GM12878 (cell line): ENCODE measurements around the gene SPATA3. TPM values are rescaled to one million over a fixed set of nuclear protein-coding genes. Genes with fewer than 3 reads are reported as not detected.
A peak's percentile ranks its signal among the peaks of the same experiment; 100 is the strongest.

ENCODE experiments used
- ATAC-seq: fragments of 200-7000 bp; cut with Tn5 transposase; 3 replicates; pipeline ENCODE4 v1.9.1; 2020; ENCODE audit warnings: mild to moderate bottlenecking, moderate library complexity
- BruUV-seq: library from RNA; stranded (reverse); fragments of 400-500 nt; replicated peaks from 2 replicates; lab custom pipeline; 2021; lab: Mats Ljungman, UMichigan
- CTCF ChIA-PET: fragments of 300-600 bp; sonication (Branson Sonifier 250); formaldehyde crosslinking; extraction: SDS; loops from one replicate; lab custom pipeline; 2021; ENCODE audit warnings: inconsistent platforms; lab: Yijun Ruan, JAX
- POLR2A ChIA-PET: fragments of 350-600 bp; formaldehyde crosslinking; extraction: SDS; loops from one replicate; lab custom pipeline; 2021; ENCODE audit warnings: inconsistent platforms; lab: Charles Lee
- RAD21 ChIA-PET: fragments of 300-600 bp; sonication (Branson Sonifier 250); formaldehyde crosslinking; loops from one replicate; lab custom pipeline; 2023; ENCODE audit warnings: antibody characterized with exemption; ENCODE audit not compliant: unreplicated experiment; lab: Charles Lee
- SMC1A ChIA-PET: fragments of 300-600 bp; sonication (Branson Sonifier 250); formaldehyde crosslinking; loops from one replicate; lab custom pipeline; 2023; ENCODE audit not compliant: unreplicated experiment, uncharacterized antibody; lab: Charles Lee
- DNase-seq: peaks from one replicate; pipeline ENCODE4 v3.0.0-alpha.2; 2011; ENCODE audit warnings: low read depth, low spot score
- FAIRE-seq: peaks from 3 replicates; lab custom pipeline; 2011; peaks lifted over from hg19 to GRCh38; lab: Jason Lieb, UNC
- H2AFZ ChIP-seq: 2 replicates; pipeline ENCODE4 v1.6.0; 2011; ENCODE audit warnings: low read depth, low read length, control low read depth; ENCODE audit not compliant: control insufficient read depth
- H3K27ac ChIP-seq: 2 replicates; pipeline ENCODE4 v1.5.1; 2011; ENCODE audit warnings: control low read depth; ENCODE audit not compliant: control insufficient read depth, insufficient read depth
- H3K27me3 ChIP-seq, 2 experiments: replicated peaks in 1 of 2; 2 replicates each; pipeline versions ENCODE4 v1.6.0 to v1.6.1; 2011; ENCODE audit warnings: low read length in 1 of 2; ENCODE audit not compliant: control insufficient read depth in 2 of 2, insufficient read depth in 2 of 2
- H3K36me3 ChIP-seq, 2 experiments: 2 replicates each; pipeline ENCODE4 v1.5.1; 2011; ENCODE audit warnings: low read length in 1 of 2; ENCODE audit not compliant: control insufficient read depth in 2 of 2, insufficient read depth in 2 of 2
- H3K4me1 ChIP-seq: 2 replicates; pipeline ENCODE4 v1.6.1; 2011; ENCODE audit warnings: mild to moderate bottlenecking, low read length, moderate library complexity, mixed read lengths; ENCODE audit not compliant: control insufficient read depth, insufficient read depth
- H3K4me2 ChIP-seq: 2 replicates; pipeline ENCODE4 v1.6.0; 2011; ENCODE audit warnings: control low read depth; ENCODE audit not compliant: control insufficient read depth, insufficient read depth
- H3K4me3 ChIP-seq: fragments of 200-600 bp; sonication (generic); 2 replicates; pipeline ENCODE4 v1.5.1; 2016
- H3K79me2 ChIP-seq: 2 replicates; pipeline ENCODE4 v1.6.0; 2011; ENCODE audit warnings: low read length; ENCODE audit not compliant: control insufficient read depth, insufficient read depth
- H3K9ac ChIP-seq: 2 replicates; pipeline ENCODE4 v1.8.0; 2011; ENCODE audit warnings: low read length, control low read depth, mixed read lengths; ENCODE audit not compliant: control insufficient read depth, insufficient read depth
- H3K9me3 ChIP-seq: replicated peaks from 3 replicates; pipeline ENCODE4 v1.5.1; 2011; ENCODE audit warnings: mild to moderate bottlenecking, low read length; ENCODE audit not compliant: control insufficient read depth, insufficient read depth
- H4K20me1 ChIP-seq: 2 replicates; pipeline ENCODE4 v1.6.0; 2011; ENCODE audit not compliant: control insufficient read depth, insufficient read depth
- ATF7 ChIP-seq: fragments of 450-650 bp; IDR thresholded peaks from 2 replicates; pipeline ENCODE4 v1.6.1; 2016; ENCODE audit warnings: low read depth, mild to moderate bottlenecking
- E2F4 ChIP-seq: IDR thresholded peaks from 2 replicates; pipeline ENCODE4 v1.6.1; 2012; ENCODE audit warnings: low read depth, low read length, improper control_type of control experiment
- E4F1 ChIP-seq: fragments of 450-650 bp; IDR thresholded peaks from 2 replicates; pipeline ENCODE4 v1.6.1; 2018; ENCODE audit warnings: borderline replicate concordance, mild to moderate bottlenecking; ENCODE audit not compliant: partially characterized antibody
- FOS ChIP-seq: IDR thresholded peaks from 3 replicates; pipeline ENCODE4 v1.6.1; 2011; ENCODE audit warnings: borderline replicate concordance; ENCODE audit not compliant: insufficient read length; ENCODE audit errors: extremely low read depth
- NFIC ChIP-seq: IDR thresholded peaks from 2 replicates; pipeline ENCODE4 v1.6.1; 2012; ENCODE audit warnings: low read depth, mild to moderate bottlenecking, inconsistent platforms, low read length, moderate library complexity
- POLR2A ChIP-seq: IDR thresholded peaks from 2 replicates; pipeline ENCODE4 v1.6.1; 2011; ENCODE audit warnings: low read depth, mild to moderate bottlenecking, low read length
- POLR2AphosphoS5 ChIP-seq: IDR thresholded peaks from 2 replicates; pipeline ENCODE4 v1.6.1; 2011; ENCODE audit warnings: mild to moderate bottlenecking, low read length, inconsistent platforms
- SUZ12 ChIP-seq: fragments of 200-600 bp; sonication (generic); IDR thresholded peaks from one replicate; pipeline ENCODE4 v1.6.1; 2018; ENCODE audit warnings: antibody characterized with exemption, mild to moderate bottlenecking; ENCODE audit not compliant: unreplicated experiment
- ZNF24 ChIP-seq: fragments of 450-650 bp; IDR thresholded peaks from 2 replicates; pipeline ENCODE4 v1.6.1; 2017; ENCODE audit warnings: antibody characterized with exemption, mild to moderate bottlenecking
- ZZZ3 ChIP-seq: IDR thresholded peaks from 2 replicates; pipeline ENCODE4 v1.6.1; 2011; ENCODE audit warnings: low read depth; ENCODE audit not compliant: control insufficient read depth, insufficient read length
- WGBS: methylation state at CpG from one replicate; pipeline ENCODE4 v1.1.6; 2016; ENCODE audit warnings: low lambda C conversion rate; ENCODE audit not compliant: insufficient replicate concordance, insufficient coverage; ENCODE audit errors: missing lambda C conversion rate; 5-methylcytosine and 5-hydroxymethylcytosine counted together
- in situ Hi-C: fragments of 300-500 bp; cut with MboI; formaldehyde crosslinking; loops from 9 replicates; pipeline ENCODE4 v1.14.3; 2018; ENCODE audit warnings: mixed read lengths
- intact Hi-C: fragments of 100-400 bp; cut with micrococcal nuclease; formaldehyde crosslinking; loops from one replicate; pipeline ENCODE4 v1.14.2; 2022; ENCODE audit not compliant: unreplicated experiment
- polyA plus RNA-seq, 11 experiments: library from polyadenylated mRNA; depleted of rRNA in 4 of 11; unstranded in 6 of 11; stranded (reverse) in 5 of 11; fragments of >200 nt; fragmentation: Nextera tagmentation in 4 of 11; fragmentation: Illumina TruSeq in 1 of 11; extraction: Ambion mirVana in 4 of 11; extraction: Trizol in 1 of 11; gene quantifications; 1 replicate in 1 of 11; 2 replicates in 10 of 11; pipeline versions ENCODE4 v1.2.1 to v1.2.3, GENCODE V29; 2011 to 2016; ENCODE audit warnings: inconsistent platforms in 2 of 11, missing spikeins in 2 of 11, low read depth in 1 of 11
- total RNA-seq, 4 experiments: library from RNA; depleted of rRNA in 3 of 4; stranded (reverse); fragments of >200 nt in 3 of 4; fragmentation: Illumina TruSeq in 1 of 4; extraction: Trizol in 1 of 4; gene quantifications; 2 replicates each; pipeline versions ENCODE4 v1.2.1 to v1.2.3, GENCODE V29; 2013 to 2021

The SPATA3 gene
- total and polyA plus RNA-seq, 10 of the 15 experiments (the other 5 are each of a cell fraction or from before 2014, with no cell fraction given): not detected

GRCh38 chr2:230952226-230952956 is 43.5 kb upstream of the SPATA3 start:
- ATAC-seq: no peak
- Histone ChIP-seq H4K20me1 (no peaks in the 10 kb centered on the region), H2AFZ (no peak overlapping the region), H3K4me1 (peaks cover 85% of the 10 kb centered on the region), H3K9ac (no peak overlapping the region), H3K36me3 (peaks cover 0 to 7% of the 10 kb centered on the region in 2 experiments; a peak in 3 of 4 replicates), H3K27ac (peak overlapping the region; percentile 99), H3K4me2 (no peak overlapping the region; the same call in 1 of the 2 replicates), H3K4me3 (no peak overlapping the region), H3K9me3 (no peaks in the 10 kb centered on the region; the same call in 2 of the 3 replicates), H3K27me3 (no peaks in the 10 kb centered on the region), H3K79me2 (peaks cover 68% of the 10 kb centered on the region)
- ChIA-PET RAD21 (interaction anchor here (1.2 to 22.2 kb wide), 5 partner anchors 23 to 50 kb away, joined by 3 to 400 read pairs (median 24); no protein-coding TSS in a partner anchor), SMC1A (interaction anchor here (0.5 to 21.6 kb wide), 5 partner anchors 8 to 177 kb away, joined by 3 to 411 read pairs (median 248); partner anchors contain the start of gene GPR55), CTCF (interaction anchor here (0.9 to 28.4 kb wide), 5 partner anchors 23 to 128 kb away, joined by 3 to 372 read pairs (median 14); partner anchors contain the start of gene GPR55), POLR2A (interaction anchor here (0.6 to 17.2 kb wide), 5 partner anchors 11 to 318 kb away, joined by 3 to 192 read pairs (median 91); partner anchors contain the start of gene GPR55)
- 84% methylated on average over 10 of the region's 10 CpGs for WGBS
- DNase-seq: no peak
- FAIRE-seq: no peak
- intact Hi-C loops: loop anchor here (10.0 kb wide), 1 partner anchor 368 kb away; no protein-coding TSS in a partner anchor
- TF ChIP-seq POLR2AphosphoS5 (peak; percentile 3; the same call in 1 of the 2 replicates), NFIC (no peak), POLR2A (0 out of 2 replicates have a peak, but pooled peaks have one; percentile 4)
- in situ Hi-C loops: loop anchor here (10.0 kb wide), 1 partner anchor 288 kb away; no protein-coding TSS in a partner anchor
- no TSS peak for BruUV-seq

- no peaks in the 10 kb centered on the region for H3K27me3 ChIP-seq
- no peaks in the 10 kb centered on the region for H4K20me1 ChIP-seq
- ChIA-PET RAD21 (interaction anchor here (1.0 to 22.2 kb wide), 7 partner anchors 17 to 34 kb away, joined by 3 to 400 read pairs (median 4); no protein-coding TSS in a partner anchor), SMC1A (interaction anchor here (1.1 to 21.6 kb wide), 4 partner anchors 16 to 81 kb away, joined by 3 to 411 read pairs (median 257); partner anchors contain the start of gene GPR55), CTCF (interaction anchor here (0.8 to 28.4 kb wide), 4 partner anchors 21 to 33 kb away, joined by 3 to 372 read pairs (median 6); partner anchors contain the start of gene GPR55), POLR2A (interaction anchor here (1.2 to 17.2 kb wide), 6 partner anchors 10 to 80 kb away, joined by 3 to 192 read pairs (median 48); partner anchors contain the start of gene GPR55)
- H2AFZ ChIP-seq: no peak overlapping the region
- peak overlapping the region; percentile 63 for H3K9ac ChIP-seq
- ATAC-seq (peak; percentile 35), DNase-seq (no peak), FAIRE-seq (peak; percentile 54)
- H3K4me2 ChIP-seq: peak overlapping the region; percentile 73
- peaks cover 4 to 7% of the 10 kb centered on the region in 2 experiments; a peak in 3 of 4 replicates for H3K36me3 ChIP-seq
- under 1% methylated on average over 9 of the region's 9 CpGs for WGBS
- H3K4me3 ChIP-seq: no peak overlapping the region
- peak overlapping the region; percentile 99 for H3K27ac ChIP-seq
- H3K4me1 ChIP-seq: peaks cover 78% of the 10 kb centered on the region
- in situ Hi-C loops (loop anchor here (10.0 kb wide), 1 partner anchor 289 kb away; no protein-coding TSS in a partner anchor), intact Hi-C loops (loop anchor here (10.0 kb wide), 1 partner anchor 369 kb away; no protein-coding TSS in a partner anchor)
- H3K79me2 ChIP-seq: peaks cover 64% of the 10 kb centered on the region
- no peaks in the 10 kb centered on the region; the same call in 2 of the 3 replicates for H3K9me3 ChIP-seq
- BruUV-seq: no TSS peak
- no peak for TF ChIP-seq E4F1
- no peak for TF ChIP-seq ZZZ3
- TF ChIP-seq FOS: no peak
- no peak for TF ChIP-seq ATF7
- TF ChIP-seq SUZ12: no peak
- TF ChIP-seq E2F4: no peak
- no peak for TF ChIP-seq ZNF24
Measured at GRCh38 chr2:230953845-230954244, 42.1 kb upstream of the SPATA3 start.
